Neural cell (in vitro differentiated cells): ENCODE data around the gene APP. TPM values are rescaled to one million over a fixed set of nuclear protein-coding genes. Genes with fewer than 3 reads are reported as not detected.

ENCODE experiments used
- H2AFZ ChIP-seq: fragments of 200-600, 300-800 bp; sonication (generic), shearing (Covaris generic); 2 replicates; pipeline ENCODE4 v1.6.0; 2014; ENCODE audit warnings: low read depth, mild to moderate bottlenecking, antibody characterized with exemption, low read length, moderate library complexity
- H3F3A ChIP-seq: fragments of 200-600 bp; shearing (Covaris generic); 2 replicates; pipeline ENCODE4 v1.6.1; 2016; ENCODE audit warnings: mild to moderate bottlenecking, moderate library complexity, mixed read lengths, antibody characterized with exemption, low read length; ENCODE audit not compliant: insufficient read depth, poor library complexity, severe bottlenecking
- H3K27ac ChIP-seq: fragments of 200-600, 300-800 bp; sonication (generic), shearing (Covaris generic); 2 replicates; pipeline ENCODE4 v1.5.1; 2014; ENCODE audit warnings: mild to moderate bottlenecking, low read length, moderate library complexity
- H3K27me3 ChIP-seq: fragments of 300-800, 200-600 bp; sonication (generic), shearing (Covaris generic); 2 replicates; pipeline ENCODE4 v1.6.0; 2014; ENCODE audit warnings: mild to moderate bottlenecking, low read depth, low read length, moderate library complexity; ENCODE audit not compliant: insufficient read depth
- H3K36me3 ChIP-seq: fragments of 300-800, 200-600 bp; sonication (generic), shearing (Covaris generic); 2 replicates; pipeline ENCODE4 v1.5.1; 2014; ENCODE audit warnings: mild to moderate bottlenecking, antibody characterized with exemption, low read length, moderate library complexity; ENCODE audit not compliant: insufficient read depth
- H3K4me2 ChIP-seq: fragments of 300-800, 200-600 bp; sonication (generic), shearing (Covaris generic); 2 replicates; pipeline ENCODE4 v1.6.0; 2014; ENCODE audit warnings: mild to moderate bottlenecking, low read length
- H3K4me3 ChIP-seq: fragments of 300-800, 200-600 bp; sonication (generic), shearing (Covaris generic); 2 replicates; pipeline ENCODE4 v1.5.1; 2014; ENCODE audit warnings: mild to moderate bottlenecking, low read length, moderate library complexity
- H3K79me2 ChIP-seq: fragments of 200-600 bp; shearing (Covaris generic); replicated peaks from 2 replicates; pipeline ENCODE4 v1.6.0; 2014; ENCODE audit warnings: mild to moderate bottlenecking, low read length, moderate library complexity; ENCODE audit not compliant: insufficient read depth
- H3K9ac ChIP-seq: fragments of 300-800, 200-600 bp; sonication (generic), shearing (Covaris generic); 2 replicates; pipeline ENCODE4 v1.6.1; 2016; ENCODE audit warnings: mild to moderate bottlenecking, low read length, mixed read lengths
- H3K9me2 ChIP-seq: fragments of 200-600 bp; shearing (Covaris generic); 2 replicates; pipeline ENCODE4 v1.6.1; 2016; ENCODE audit warnings: mild to moderate bottlenecking, low read length, mixed read lengths; ENCODE audit not compliant: insufficient read depth
- H3K9me3 ChIP-seq: fragments of 200-600, 300-800 bp; sonication (generic), shearing (Covaris generic); 2 replicates; pipeline ENCODE4 v1.6.1; 2016; ENCODE audit warnings: mild to moderate bottlenecking, mixed run types, low read length, moderate library complexity, mixed read lengths
- H4K20me1 ChIP-seq: fragments of 200-600 bp; shearing (Covaris generic); 2 replicates; pipeline ENCODE4 v1.6.1; 2016; ENCODE audit warnings: mild to moderate bottlenecking, mixed run types; ENCODE audit not compliant: insufficient read depth
- EP300 ChIP-seq: fragments of 450-650 bp; conservative IDR thresholded peaks from 2 replicates; pipeline ENCODE4 v1.6.1; 2014; ENCODE audit warnings: antibody characterized with exemption, mild to moderate bottlenecking, moderate library complexity; ENCODE audit not compliant: poor library complexity, severe bottlenecking
- EZH2 ChIP-seq: fragments of 200-600, 300-800 bp; shearing (Covaris generic), sonication (generic); IDR thresholded peaks from 2 replicates; pipeline ENCODE4 v1.6.1; 2014; ENCODE audit warnings: antibody characterized with exemption, low read length, borderline replicate concordance, mild to moderate bottlenecking; ENCODE audit not compliant: insufficient read depth, poor library complexity, severe bottlenecking
- MXI1 ChIP-seq: fragments of 450-650 bp; conservative IDR thresholded peaks from 2 replicates; pipeline ENCODE4 v1.6.1; 2014; ENCODE audit warnings: antibody characterized with exemption, mild to moderate bottlenecking; ENCODE audit not compliant: poor library complexity, severe bottlenecking
- POLR2AphosphoS5 ChIP-seq: IDR thresholded peaks from 2 replicates; pipeline ENCODE4 v1.6.1; 2012
- RAD21 ChIP-seq: fragments of 450-650 bp; conservative IDR thresholded peaks from 2 replicates; pipeline ENCODE4 v1.6.1; 2014; ENCODE audit warnings: antibody characterized with exemption, mild to moderate bottlenecking, moderate library complexity
- REST ChIP-seq: IDR thresholded peaks from 2 replicates; pipeline ENCODE4 v1.6.1; 2012; ENCODE audit warnings: borderline replicate concordance
- SMC3 ChIP-seq: fragments of 450-650 bp; conservative IDR thresholded peaks from 2 replicates; pipeline ENCODE4 v1.6.1; 2014; ENCODE audit warnings: antibody characterized with exemption, mild to moderate bottlenecking, moderate library complexity; ENCODE audit not compliant: poor library complexity
- TAF1 ChIP-seq: IDR thresholded peaks from 2 replicates; pipeline ENCODE4 v1.6.1; 2012; ENCODE audit warnings: low read depth
- polyA plus RNA-seq: library from polyadenylated mRNA; depleted of rRNA; stranded (reverse); fragments of >200 nt; gene quantifications from 2 replicates; pipeline ENCODE4 v1.2.3, GENCODE V29; 2014
- TF ChIP-seq, protein P1 (sequence below): fragments of 450-650 bp; IDR thresholded peaks from 2 replicates; pipeline ENCODE4 v1.5.1; 2014; ENCODE audit warnings: antibody characterized with exemption, mild to moderate bottlenecking, moderate library complexity; ENCODE audit not compliant: poor library complexity, severe bottlenecking

Gene APP
- polyA plus RNA-seq, 1 donor from 2014 or later, result 470 TPM

- Histone ChIP-seq H3K27ac (no peak overlapping the region), H4K20me1 (no peaks in the 10 kb centered on the region), H2AFZ (no peak overlapping the region), H3K27me3 (no peaks in the 10 kb centered on the region), H3K9me2 (no peaks in the 10 kb centered on the region), H3K36me3 (no peaks in the 10 kb centered on the region), H3K4me3 (no peak overlapping the region), H3K4me2 (no peak overlapping the region), H3K9me3 (peaks cover 5% of the 10 kb centered on the region), H3K79me2 (no peaks in the 10 kb centered on the region), H3F3A (no peaks in the 10 kb centered on the region), H3K9ac (no peak overlapping the region)
- no peak for TF ChIP-seq TAF1
- TF ChIP-seq POLR2AphosphoS5, result no peak
- TF ChIP-seq, protein P1, sequence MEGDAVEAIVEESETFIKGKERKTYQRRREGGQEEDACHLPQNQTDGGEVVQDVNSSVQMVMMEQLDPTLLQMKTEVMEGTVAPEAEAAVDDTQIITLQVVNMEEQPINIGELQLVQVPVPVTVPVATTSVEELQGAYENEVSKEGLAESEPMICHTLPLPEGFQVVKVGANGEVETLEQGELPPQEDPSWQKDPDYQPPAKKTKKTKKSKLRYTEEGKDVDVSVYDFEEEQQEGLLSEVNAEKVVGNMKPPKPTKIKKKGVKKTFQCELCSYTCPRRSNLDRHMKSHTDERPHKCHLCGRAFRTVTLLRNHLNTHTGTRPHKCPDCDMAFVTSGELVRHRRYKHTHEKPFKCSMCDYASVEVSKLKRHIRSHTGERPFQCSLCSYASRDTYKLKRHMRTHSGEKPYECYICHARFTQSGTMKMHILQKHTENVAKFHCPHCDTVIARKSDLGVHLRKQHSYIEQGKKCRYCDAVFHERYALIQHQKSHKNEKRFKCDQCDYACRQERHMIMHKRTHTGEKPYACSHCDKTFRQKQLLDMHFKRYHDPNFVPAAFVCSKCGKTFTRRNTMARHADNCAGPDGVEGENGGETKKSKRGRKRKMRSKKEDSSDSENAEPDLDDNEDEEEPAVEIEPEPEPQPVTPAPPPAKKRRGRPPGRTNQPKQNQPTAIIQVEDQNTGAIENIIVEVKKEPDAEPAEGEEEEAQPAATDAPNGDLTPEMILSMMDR, result no peak
- no peak for TF ChIP-seq SMC3
- TF ChIP-seq EP300, result no peak
- TF ChIP-seq MXI1, result no peak
- no peak for TF ChIP-seq RAD21
- no peak for TF ChIP-seq REST
- no peak for TF ChIP-seq EZH2
Measured at GRCh38 chr21:25842925-25843324, 327.6 kb downstream of the APP start.

DNA sequence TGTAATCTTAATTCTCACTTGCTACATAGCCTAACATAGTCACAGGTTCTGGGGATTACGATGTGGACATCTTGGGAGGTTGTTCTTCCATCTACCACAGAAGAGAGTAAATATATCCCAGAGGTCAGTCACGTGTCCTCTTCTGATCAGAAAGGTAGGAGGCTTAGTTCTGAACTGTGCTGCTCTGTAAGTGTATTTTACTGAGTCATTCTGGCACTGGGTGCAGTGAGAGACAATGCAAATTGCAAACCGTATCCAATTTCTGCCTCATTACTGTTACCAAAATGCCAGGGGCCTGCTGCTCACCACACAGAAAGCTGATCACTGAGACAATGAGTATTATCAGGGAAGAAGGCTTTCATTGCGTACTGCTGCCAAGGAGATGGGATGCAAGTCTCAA, 331.8 kb downstream of the APP start:
- no peak overlapping the region for H3K4me2 ChIP-seq
- H3K27ac ChIP-seq, result no peak overlapping the region
- no peaks in the 10 kb centered on the region for H3K36me3 ChIP-seq
- no peak overlapping the region for H2AFZ ChIP-seq
- no peaks in the 10 kb centered on the region for H4K20me1 ChIP-seq
- H3K9me3 ChIP-seq, result peaks cover 5% of the 10 kb centered on the region
- TF ChIP-seq RAD21, result no peak
- TF ChIP-seq, protein P1, result no peak
- no peak for TF ChIP-seq TAF1
- TF ChIP-seq MXI1, result no peak
- TF ChIP-seq EZH2, result no peak
- no peak for TF ChIP-seq REST
- TF ChIP-seq POLR2AphosphoS5, result no peak
- TF ChIP-seq SMC3, result no peak
- TF ChIP-seq EP300, result no peak
- H3F3A ChIP-seq, result no peaks in the 10 kb centered on the region
- no peaks in the 10 kb centered on the region for H3K9me2 ChIP-seq
- H3K9ac ChIP-seq, result no peak overlapping the region
- H3K4me3 ChIP-seq, result no peak overlapping the region
- H3K79me2 ChIP-seq, result no peaks in the 10 kb centered on the region
- H3K27me3 ChIP-seq, result no peaks in the 10 kb centered on the region
